Esophagus mucosa (tissue), 1 donor: ENCODE measurements around the gene GNA12. TPM values are rescaled to one million over a fixed set of nuclear protein-coding genes. Genes with fewer than 3 reads are reported as not detected.

Experiments
- ATAC-seq: fragments of 200-7000 bp; cut with Tn5 transposase; one replicate; pipeline ENCODE4 v1.9.1; 2020
- total RNA-seq: library from RNA; stranded (reverse); gene quantifications from one replicate; pipeline ENCODE4 v1.2.4, GENCODE V29; 2023
- donor health status: DM: yes; HTN: yes; CAD: no.

Gene GNA12
- total RNA-seq, 1 donor from 2014 or later = 7.5 TPM

DNA sequence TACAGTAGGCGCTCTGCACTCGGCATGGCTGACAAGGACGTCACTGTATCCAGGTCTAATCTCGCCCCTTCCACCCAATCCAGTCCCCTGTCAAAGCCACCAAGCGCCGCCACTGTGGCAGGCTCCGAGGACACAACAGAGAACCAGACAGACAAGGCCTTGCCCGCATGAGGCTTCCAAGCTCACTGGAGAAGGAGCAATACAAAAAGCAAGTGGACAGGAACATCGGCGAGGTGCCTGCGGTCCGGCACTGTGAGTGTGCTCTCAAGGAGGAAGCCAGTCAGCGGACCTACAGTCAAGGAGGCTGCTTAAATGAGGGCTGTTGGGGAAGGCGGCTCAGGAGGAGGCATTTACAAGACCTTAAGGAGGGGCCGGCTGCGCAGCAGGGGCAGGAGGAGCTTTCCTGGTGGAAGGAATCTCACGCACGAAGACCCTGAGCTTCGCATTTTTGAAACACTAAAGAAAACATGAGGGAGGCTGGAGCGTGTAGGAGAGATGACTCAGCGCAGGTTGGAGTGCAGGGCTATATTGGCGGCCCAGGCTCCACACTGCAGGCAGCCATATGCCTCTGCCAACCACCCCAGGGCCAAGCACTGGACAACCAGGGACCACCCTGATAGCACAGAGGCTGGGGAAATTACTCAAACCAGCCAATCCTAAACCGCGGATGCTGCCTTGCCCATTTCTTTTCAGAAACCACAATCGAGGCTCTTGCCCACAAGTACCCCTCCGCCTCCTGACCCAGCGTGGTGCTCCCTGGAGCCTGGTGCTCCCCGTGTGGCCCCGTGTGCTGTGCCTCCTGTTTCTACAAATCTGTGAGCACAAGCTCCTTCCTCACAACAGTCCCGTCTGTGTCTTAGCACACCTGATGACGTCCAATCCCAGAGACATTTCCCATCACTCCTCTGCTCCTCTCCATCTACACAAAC is 28.9 kb downstream of the GNA12 start:
- ATAC-seq = no peak

DNA sequence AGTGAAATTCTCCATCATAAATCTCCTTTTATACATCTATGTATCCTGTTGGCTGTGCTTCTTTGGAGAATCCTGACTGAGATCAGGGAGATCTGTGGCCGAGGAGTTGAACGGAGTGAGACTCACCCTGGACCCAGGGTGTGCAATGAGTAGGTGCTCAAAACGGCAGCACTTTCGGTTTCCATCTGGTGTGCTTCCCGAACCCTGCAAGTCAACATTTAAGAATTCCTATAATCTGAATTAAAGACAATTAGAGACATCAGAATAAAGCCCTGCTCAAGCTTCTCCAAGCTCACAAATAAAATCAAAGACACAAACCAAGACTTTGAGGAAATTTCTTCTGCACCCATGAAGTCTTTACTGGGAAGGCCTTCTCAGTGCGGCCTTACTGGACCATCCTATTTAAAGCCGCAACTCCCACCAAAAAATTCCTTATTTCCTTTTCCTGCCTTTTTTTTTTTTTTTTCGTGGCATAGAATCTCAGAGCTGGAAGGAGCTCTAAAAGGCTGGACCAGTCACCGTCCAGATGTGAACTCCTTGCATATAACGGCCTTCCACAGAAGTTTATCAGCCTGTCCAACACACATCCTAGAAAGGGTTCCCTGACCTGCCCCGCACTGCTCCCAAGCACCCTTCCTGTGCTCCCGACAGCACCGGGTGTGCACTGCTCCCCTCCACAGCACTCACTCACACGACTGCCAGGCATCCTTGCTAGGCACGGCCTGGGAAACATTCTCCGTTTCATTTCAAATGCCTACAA is 29.7 kb downstream of the GNA12 start:
- no peak for ATAC-seq

DNA sequence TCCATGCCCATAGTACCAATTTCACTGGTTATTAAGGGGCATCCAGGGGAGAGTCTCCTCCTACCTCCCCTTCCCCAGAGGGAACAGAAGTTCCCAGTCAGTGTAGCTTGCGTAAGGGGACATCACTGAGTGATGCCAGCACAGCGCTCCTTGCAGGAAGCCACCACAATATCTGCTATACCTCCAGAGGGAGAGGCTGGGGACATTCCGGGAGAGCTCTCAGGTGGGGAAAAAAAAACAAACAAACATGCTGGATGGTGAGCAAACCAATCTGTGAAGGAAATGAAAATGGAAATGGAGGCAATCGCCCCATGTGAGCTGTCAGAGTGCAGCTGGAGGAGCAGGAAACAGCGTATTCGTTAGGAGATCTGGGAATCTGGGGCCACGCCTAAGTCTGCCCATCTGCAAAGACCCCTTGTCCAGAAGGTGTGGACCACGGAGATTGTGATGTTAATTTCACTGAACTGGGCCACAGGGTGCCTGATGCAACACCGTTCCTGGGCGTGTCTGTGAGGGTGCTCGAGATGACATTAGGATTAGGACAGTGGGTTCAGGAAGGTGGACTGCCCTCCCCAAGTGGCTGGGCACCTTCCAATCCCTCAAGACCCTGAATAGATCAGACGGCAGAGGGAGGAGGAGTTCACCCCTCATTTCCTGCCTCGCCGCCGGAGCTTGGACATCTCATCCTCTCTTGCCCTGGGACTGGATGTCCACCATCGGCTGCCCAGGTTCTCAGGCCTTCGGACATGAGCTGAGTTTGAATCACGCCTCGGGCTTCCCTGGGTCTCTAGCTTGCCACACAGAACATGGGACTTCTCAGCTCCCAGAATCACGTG is 30.5 kb downstream of the GNA12 start:
- ATAC-seq = no peak

GRCh38 chr7:2812831-2813230 is 31.3 kb downstream of the GNA12 start:
- ATAC-seq = no peak

DNA sequence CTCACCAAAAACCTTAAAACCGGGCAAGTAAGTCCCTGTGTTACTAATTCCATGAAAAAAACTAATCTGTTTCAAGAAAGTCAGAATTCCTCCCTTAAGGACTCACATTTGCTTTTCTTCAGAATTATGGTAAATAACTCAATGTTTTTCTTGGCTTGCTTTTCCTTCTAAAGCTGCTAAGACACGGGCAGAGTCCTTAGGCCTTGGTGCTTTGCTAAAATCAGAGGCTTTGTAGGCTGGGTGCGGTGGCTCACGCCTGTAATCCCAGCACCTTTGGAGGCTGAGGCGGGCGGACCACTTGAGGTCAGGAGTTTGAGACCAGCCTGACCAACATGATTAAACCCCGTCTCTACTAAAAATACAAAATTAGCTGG is 32.0 kb downstream of the GNA12 start:
- no peak for ATAC-seq

DNA sequence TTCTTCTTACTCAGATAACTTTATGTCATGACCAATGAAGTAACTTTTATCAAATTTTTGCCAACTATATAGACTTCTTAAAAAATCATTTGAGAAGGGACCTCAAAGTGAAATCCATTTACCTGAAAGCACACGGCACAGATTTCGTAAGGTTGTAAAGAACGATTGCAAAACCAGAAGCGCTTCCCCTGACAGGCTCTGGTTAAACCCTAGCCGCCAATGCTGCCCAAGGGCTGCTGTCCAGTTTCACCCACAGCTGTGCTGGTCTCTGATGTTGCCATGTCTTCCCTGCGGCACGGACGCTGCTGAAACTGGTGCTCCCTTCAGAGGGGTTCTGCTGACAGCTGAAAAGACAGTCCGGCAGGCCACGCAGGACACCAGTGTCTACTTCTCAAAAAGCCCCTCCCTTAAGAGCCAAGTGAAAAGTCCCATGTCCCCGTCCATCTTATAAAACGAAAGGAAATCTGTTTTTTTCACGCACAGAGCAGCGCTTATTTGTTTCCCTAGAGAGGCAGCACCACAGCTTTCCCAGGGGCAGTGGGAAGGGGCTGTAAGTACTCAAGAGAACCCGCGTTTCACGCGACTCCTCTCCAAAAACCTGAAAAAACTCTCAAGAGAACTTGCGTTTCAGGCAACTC is 32.5 kb downstream of the GNA12 start:
- ATAC-seq = no peak

- ATAC-seq = peak; percentile 21
These were observed 33.3 kb downstream of the GNA12 start for GRCh38 chr7:2810682-2811415.

GRCh38 chr7:2809903-2810625 is 34.0 kb downstream of the GNA12 start:
- no peak for ATAC-seq

DNA sequence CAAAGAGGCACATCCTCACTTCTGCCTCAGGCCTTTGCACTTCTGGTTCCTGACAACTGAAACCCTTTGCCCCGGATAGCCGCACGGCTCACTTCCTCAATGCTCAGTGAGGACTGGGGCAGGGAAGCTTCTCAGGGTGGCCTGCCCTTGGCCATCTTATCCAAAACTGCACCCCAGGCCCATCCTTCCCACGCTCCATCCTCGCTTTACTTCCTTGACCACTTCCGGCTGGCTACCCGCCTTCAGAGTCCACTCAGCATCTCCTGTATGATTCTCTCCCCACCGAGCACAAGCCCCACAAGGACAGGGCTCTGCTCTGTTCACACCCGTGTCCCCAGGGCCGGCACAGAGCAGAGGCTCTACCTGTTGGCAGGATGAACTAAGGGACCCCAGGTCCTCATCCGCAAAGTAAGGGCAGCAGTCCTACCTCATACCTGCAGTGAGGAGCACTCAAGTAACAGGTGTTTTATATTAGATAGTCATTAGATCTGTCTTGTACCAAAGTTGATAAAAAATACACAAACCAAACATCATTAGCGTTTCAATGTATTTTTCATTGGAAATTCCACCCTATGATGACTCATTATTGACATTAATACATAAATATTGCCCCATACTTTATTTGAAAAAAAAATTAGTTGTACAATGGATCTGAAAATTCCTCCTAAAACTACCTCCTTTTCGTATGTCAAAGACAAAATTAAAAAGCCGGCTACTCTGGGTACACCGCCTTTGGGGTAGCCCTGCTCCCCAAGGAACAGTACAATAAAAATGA is 35.0 kb downstream of the GNA12 start:
- ATAC-seq = no peak

GRCh38 chr7:2807845-2808772 is 36.0 kb downstream of the GNA12 start:
- peak; percentile 27 for ATAC-seq

DNA sequence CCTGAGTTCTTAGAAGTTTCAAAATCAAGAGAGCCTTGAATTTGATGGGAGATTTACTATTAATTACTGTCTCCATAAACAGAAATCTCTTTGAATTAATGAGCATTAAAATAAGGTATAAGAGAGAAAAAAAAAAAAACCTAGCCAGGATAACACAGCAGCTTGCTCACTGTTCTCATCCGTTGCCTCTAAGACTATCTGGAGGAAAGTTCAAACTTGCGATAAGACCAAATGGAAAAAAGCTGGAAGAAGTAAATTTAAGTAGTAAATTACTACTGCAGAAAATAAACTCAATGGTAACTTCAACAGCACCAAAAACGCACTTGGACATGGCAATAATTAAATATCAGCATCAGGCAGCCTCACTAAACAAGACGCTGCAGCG is 36.7 kb downstream of the GNA12 start:
- no peak for ATAC-seq

DNA sequence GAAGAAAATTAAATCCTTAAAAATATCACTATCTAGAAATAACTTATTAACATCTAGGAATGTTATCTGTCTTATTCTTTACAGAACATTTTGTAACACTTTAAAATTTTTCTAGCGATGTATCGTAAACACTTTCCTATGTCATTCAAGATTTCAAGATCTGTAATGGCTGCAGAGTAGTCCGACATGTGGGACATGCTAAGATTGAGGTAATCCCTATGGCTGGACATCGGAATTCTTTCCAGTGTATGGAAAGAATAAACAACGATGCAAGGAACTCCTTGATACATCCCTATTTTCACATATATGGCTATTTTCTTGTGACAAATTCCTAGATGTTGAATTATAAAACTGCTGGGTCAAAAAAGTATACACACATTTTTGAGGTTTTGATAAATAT is 37.5 kb downstream of the GNA12 start:
- ATAC-seq = no peak

GRCh38 chr7:2805213-2805944 is 38.7 kb downstream of the GNA12 start:
- no peak for ATAC-seq

GRCh38 chr7:2804227-2804763 is 39.8 kb downstream of the GNA12 start:
- no peak for ATAC-seq

- no peak for ATAC-seq
These were observed 40.4 kb downstream of the GNA12 start for GRCh38 chr7:2803755-2804154.

- no peak for ATAC-seq
These were observed 40.8 kb downstream of the GNA12 start for GRCh38 chr7:2803342-2803692.

DNA sequence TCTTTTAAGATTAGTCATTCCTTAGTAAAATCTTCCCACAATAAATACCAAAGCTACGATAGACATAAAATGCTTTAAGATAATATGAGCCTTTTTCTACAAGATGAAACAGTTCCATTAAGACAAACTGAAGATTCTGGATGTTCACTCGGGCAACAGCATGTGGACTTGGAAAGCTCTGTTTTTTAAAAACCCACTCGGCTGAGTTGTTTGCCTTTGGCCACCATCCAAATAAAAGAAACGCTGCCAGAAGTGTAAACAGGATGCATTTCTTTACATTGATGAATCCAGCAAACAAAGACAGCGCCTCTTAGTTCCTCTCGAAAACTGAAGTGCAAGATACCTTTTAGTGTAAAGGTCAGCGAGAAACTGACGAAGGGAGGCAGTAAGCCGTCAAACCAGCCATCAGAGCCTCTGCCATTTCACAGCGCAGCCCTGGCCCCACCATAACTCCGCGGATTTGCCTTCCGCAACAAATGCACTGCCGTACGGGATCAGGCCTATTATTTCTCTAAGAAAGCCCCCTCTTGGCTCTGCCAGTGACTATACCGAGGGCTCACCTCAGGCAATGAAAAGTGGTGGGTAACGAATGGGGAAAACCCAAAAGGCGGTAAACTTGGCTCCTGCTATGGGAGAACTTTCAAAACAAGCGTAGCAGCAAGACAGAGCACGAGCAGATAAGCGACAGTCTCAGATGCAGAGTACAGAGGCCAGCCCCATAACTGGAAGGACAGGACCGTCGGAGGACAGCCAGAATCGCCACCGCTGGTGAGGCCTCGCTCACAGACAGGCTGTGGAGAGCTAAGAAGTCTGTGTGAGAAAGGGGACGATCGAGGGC is 41.4 kb downstream of the GNA12 start:
- peak; percentile 31 for ATAC-seq
